Choroid plexus epithelial cell (primary cell): ENCODE results near the gene OR8U1.

ENCODE experiments used
- DNase-seq: peaks from one replicate; pipeline ENCODE4 v3.0.0-alpha.2; 2010; ENCODE audit warnings: low read depth
- H3K4me3 ChIP-seq: 2 replicates; pipeline ENCODE4 v1.5.1; 2011; ENCODE audit warnings: low read depth, mild to moderate bottlenecking, control low read depth, low read length, moderate library complexity
- CTCF ChIP-seq: conservative IDR thresholded peaks from 2 replicates; pipeline ENCODE4 v1.5.1; 2011; ENCODE audit warnings: low read depth, mild to moderate bottlenecking, control low read depth, inconsistent platforms, low read length, moderate library complexity

Gene OR8U1

GRCh38 chr11:56375324-56375723 lies at the start of gene OR8U1:
TSS of gene OR8U1 (plus strand) at chr11:56375624. CDS start at chr11:56375624, 0 bp downstream.
- no peak within 1 kb of the TSS for H3K4me3 ChIP-seq
- no peak for TF ChIP-seq CTCF
- no peak for DNase-seq

- DNase-seq = no peak
- TF ChIP-seq CTCF = no peak
- H3K4me3 ChIP-seq = no peak overlapping the region
Observed at GRCh38 chr11:56331861-56332491, 43.4 kb upstream of the OR8U1 start.

GRCh38 chr11:56333156-56333555 lies 42.3 kb upstream of the OR8U1 start:
- no peak overlapping the region for H3K4me3 ChIP-seq
- TF ChIP-seq CTCF = no peak
- no peak for DNase-seq

GRCh38 chr11:56340289-56340688 lies 35.1 kb upstream of the OR8U1 start:
- TF ChIP-seq CTCF = no peak
- no peak for DNase-seq
- no peak overlapping the region for H3K4me3 ChIP-seq

GRCh38 chr11:56345739-56346138 lies 29.7 kb upstream of the OR8U1 start, which contains the start of gene OR8K1:
TSS of gene OR8K1 (plus strand) at chr11:56346039. CDS start at chr11:56346039, 0 bp downstream.
- DNase-seq = no peak
- H3K4me3 ChIP-seq = no peak within 1 kb of the TSS
- TF ChIP-seq CTCF = no peak

- DNase-seq = no peak
- H3K4me3 ChIP-seq = no peak within 1 kb of the TSS
- no peak for TF ChIP-seq CTCF
Observed at GRCh38 chr11:56353991-56354390, 21.4 kb upstream of the OR8U1 start, which contains the start of gene OR8J1. TSS of gene OR8J1 (plus strand) at chr11:56354291. CDS start at chr11:56360247, 5,956 bp downstream.

- H3K4me3 ChIP-seq = no peak overlapping the region
- no peak for TF ChIP-seq CTCF
- DNase-seq = no peak
Observed at GRCh38 chr11:56380120-56380519, 4.7 kb downstream of the OR8U1 start.
